Activated T-helper 1 cell treated with Interleukin-2 at 50 U/mL for 16 hours (primary cell): Measurements from ENCODE around the gene NR1D2.
"Not testable (repeated sequence)": the region's sequence is repeated elsewhere in the genome, so short reads cannot be mapped to it uniquely, and the experiment has no call there.

Experiments used
- DNase-seq: peaks from one replicate; pipeline ENCODE4 v3.0.0-alpha.2; 2020; ENCODE audit warnings: low read depth

The NR1D2 gene

DNA sequence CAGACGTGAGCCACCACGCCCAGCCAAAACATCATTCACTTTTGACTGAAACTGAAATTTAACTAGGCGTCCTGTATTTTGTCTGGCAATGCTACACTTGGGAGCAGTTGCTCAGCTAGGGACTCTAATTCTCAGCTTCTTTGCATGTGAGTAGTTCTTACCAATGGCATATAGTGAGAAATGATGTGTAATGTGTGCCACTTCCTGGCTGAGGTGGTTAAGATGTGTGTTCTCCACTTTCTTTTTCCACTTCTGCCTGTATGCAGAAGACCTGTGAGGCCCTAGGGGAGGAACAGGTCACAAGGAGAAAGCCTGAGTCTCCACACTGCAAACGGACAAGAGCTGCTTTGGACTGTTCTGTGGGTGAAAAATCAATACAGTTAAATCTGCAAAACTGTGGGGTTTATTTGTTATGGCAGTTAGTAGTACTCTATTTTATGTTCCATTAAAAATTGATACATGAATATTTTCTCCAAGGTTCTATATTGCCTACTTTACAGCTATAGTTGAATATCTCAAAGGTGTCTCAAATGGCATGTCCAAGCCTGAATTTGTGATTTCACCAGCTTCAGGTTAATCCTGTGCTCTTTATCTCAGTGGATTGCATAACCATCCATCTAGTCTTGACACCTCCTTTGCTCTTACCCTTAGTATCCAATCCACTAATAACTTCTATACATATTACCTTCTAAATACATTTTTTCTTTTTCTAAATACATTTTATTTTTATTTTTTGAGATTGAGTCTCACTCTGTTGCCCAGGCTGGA lies 59.3 kb downstream of the NR1D2 start:
- DNase-seq = no peak

DNA sequence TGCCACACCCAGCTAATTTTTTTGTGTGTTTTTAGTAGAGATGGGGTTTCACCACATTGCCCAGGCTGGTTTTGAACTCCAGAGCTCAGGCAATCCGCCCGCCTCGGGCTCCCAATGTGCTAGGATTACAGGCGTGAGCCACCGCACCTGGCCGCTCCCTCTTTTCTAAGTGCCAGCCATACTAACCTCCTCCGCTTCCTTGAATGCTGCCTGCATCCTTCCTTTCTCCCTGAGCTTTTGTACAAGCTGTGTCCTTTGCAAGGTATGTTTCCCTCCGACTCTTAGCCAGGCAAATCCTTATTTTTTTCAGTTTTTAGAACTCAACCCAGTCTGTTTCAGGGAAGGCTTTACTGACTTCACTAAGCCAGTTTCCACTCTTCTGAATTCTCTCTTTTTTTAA lies 60.6 kb downstream of the NR1D2 start:
- DNase-seq = no peak

DNA sequence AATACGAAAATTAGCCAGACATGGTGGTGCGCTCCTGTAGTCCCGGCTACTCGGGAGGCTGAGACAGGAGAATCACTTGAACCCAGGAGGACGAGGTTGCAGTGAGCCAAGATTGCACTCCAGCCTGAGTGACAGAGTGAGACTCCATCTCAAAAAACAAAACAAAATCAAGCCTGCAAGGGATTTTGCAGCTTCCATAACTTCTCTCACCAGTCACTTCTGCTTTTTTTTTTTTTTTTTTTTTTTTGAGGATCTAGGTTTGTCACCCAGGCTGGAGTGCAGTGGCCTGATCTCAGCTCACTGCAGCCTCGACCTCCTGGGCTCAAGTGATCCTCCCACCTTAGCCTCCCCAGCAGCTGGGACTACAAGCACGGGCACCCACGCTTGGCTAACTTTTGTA lies 65.7 kb downstream of the NR1D2 start:
- DNase-seq = not testable (repeated sequence)

DNA sequence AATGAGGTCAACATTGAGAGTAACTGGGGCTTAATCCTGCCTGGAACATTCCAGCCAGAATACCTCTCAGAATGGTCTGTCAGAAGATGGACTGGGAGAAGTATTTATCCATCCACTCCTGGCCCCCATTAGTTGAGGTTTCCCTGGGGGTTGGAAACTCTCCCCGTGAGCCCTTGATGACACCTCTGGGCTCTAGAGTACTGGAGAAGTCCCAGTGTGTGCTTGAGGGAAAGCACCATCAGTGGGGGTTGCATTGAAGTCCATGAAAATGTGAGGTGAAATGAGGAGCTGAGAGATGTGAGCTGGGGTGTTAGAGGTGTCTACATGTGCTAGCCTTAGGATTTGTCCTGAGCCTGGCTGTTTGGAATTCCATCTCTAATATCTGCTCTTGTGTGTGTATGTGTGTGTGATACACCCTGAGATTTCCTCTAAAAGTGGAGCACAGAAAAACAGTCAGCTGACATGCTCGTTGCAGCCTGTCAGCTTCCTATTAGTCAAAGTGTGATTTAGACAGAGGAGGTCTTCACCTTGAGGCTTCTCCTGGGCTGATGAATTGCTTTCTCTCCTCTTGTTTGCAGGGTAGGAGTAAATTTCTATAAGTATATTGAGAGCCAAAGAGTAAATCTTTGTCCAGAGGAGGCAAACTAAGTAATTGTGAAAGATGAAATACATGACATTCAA lies 67.6 kb downstream of the NR1D2 start:
- DNase-seq = no peak

DNA sequence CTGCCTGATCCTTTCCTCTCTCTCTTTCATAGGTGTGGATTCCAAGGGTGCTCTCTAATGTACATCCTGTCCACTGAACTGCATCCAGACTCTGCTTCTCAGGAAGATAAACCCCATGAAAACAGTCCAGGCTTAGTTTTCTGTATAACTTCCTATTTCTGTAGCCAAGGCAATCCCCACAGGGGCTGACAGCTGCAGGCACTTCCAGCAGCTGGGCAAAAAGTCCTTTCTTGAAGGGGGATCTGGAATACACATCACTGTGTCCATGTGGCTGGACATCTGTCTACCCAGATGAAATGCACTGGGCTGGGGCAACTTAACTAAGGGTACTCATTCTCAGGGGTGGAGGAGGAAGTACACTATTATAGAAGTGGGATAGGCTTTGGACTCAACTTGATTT lies 72.2 kb downstream of the NR1D2 start:
- DNase-seq = no peak

DNA sequence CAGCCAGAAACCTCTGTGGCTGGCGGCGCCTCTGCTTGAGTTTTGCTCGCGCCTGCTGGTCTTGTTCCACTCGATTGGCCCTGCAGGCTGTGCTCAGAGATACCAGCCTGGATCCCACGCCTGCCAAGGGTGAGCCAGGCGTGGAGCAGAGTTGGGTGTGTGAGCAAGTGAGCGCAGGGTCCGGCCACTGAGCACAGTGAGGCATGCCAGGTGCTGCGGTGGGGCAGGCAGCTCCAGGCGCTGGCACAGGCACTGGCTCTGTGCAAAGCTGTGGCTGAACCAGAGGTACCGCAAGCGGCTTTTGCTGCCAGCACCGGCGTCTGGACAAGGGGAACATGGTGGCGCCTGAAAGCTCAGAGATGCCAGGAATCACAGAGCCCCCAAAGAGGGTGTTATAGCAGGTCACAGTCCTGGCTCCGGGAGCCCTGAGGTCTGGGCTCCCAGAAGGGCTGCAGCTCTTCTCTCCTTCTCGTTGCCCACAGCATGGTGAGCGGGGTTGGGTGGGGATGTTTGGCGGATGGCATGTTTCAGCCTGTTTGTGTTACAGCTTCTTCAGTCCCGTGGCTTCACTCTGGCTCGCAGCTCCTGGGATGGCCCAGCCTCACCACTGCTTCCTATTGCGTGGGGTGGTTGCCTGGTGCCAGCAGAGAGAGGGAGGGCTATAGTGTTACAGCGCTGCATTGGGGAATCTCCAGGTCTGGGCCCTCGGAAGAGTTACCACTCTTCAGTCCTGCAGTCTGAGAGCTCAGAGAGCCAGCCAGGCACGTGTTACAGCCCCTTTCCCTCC lies 73.9 kb downstream of the NR1D2 start:
- DNase-seq = no peak

DNA sequence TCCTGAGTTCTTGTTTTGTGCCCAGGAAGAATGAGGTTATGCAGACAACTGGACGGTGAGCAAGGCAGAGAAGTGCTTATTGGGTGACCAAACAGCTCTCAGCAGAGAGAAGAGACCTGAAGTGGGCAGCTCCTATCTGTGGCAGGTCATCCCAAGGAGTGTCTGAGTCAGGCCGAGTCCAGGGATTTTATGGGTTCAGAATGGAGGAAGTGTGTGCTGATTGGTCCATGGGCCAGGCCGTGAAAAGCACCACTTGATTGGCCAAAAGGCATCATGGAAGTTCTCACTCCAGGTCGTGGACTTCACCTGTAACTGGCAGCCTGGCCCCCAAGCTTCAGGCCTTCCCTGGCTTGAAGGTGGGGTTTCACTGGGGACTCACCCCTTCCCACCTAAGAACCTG lies 74.5 kb downstream of the NR1D2 start:
- DNase-seq = no peak

DNA sequence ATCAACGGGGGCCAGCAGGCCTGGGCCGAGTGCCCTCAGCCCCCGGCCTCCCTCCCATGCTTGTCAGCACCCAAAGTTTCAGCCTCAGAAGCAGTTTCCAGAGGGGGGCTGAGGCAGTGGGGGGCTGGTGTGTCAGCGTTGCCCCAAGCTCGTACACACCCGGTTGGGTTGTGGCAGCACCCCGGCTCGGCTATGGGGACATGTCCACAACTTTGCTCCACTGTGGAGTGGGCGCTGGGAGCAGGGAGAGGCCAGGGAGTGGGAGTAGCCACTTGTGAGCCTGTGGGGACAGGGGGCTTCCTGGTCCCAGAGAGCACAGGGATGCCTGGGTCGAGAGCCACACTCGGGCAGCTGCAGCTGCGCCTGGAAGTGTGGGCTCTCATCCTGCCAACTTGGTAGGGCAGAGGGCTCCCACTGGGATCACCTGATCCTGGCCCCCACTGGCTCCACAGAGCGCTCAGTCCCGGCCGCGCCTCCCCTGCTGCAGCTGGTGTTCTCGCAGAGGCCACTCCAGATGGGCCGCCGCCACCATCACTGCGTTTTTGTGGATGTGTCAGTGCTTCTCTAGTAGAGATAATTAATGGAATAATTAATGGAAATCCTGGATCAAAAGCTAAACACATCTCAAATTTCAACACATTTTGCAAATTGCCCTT lies 75.1 kb downstream of the NR1D2 start:
- DNase-seq = no peak

DNA sequence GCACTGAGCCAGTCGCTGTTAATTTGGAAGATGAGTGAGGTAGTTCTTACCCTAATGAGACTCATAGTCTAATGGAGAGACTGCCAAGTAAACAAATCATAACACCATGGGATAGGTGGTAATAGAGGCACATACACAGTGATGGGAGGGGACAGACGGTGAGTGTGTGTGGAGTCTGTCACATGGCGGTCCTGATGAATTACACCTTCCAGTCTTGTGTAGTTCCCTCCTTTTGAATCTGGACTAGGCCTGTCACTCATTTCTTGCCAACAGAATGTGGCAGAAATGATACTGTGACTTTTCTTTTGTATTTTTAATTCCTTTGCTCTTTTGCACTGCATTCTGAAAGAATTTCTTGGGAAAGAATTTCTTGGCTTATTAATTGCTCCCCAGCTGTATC lies 78.1 kb downstream of the NR1D2 start:
- no peak for DNase-seq

DNA sequence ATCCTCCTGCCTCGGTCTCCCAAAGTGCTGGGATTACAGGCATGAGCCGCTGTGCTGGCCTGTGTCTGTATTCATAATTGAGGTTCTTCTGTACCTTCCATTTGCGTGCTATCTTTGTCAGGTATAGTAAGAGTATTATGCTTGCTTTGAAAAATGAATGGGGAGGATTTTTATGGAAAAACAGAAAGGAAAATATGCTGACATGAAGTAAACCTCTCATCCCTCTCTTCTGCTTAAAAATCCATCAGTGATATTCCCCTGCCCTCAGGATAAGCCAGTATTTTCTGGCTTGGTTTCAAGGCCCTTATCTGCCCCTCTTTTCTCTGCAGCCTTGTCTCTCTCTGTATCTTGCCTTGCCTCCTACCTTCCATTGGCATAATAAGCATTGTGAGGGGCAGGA lies 80.7 kb downstream of the NR1D2 start:
- DNase-seq = no peak

DNA sequence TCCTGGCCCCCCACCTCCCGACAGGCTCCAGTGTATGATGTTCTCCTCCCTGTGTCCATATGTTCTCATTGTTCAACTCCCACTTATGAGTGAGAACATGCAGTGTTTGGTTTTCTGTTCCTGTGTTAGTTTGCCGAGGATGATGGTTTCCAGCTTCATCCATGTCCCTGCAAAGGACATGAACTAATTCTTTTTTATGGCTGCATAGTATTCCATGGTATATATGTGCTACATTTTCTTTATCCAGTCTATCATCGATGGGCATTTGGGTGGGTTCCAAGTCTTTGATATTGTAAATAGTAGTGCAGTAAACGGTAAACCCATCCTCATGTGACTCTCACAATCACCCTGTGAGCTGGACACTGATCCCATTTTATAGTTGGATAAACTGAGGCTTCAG lies 81.6 kb downstream of the NR1D2 start:
- DNase-seq = not testable (repeated sequence)

DNA sequence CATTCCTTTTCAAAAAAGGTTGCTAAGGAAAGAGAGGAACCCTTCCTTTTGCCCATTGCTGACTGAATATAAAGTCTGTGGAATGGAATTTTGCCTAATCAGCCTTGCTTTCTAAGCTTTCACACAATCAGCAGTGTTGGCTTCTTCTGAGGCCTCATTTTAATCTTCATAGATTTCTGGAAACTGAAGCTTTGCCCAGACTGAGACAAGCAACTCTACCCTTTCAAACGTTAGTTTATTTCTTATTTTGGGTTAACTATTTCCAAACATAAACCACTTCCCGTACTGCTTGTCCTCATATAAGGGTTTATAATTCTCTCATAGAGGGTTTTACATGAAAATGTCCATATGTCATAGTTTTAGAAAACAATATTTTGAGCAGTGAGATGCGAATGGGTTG lies 82.9 kb downstream of the NR1D2 start:
- DNase-seq = no peak
